Activated T-cell treated with anti-CD3 and anti-CD28 coated beads, Interleukin-2, amount 50 U/mL, for 1 hour (primary cell): Measurements from ENCODE around the gene SLC45A3.
A peak's percentile ranks its signal among the peaks of the same experiment; 100 is the strongest.
"Not testable (repeated sequence)": the region's sequence is repeated elsewhere in the genome, so short reads cannot be mapped to it uniquely, and the experiment has no call there.

ENCODE experiments used
- DNase-seq: peaks from one replicate; pipeline ENCODE4 v3.0.0-alpha.2; 2020

SLC45A3 gene

GRCh38 chr1:205666372-205667166 lies 13.7 kb downstream of the SLC45A3 start:
- no peak for DNase-seq

DNA sequence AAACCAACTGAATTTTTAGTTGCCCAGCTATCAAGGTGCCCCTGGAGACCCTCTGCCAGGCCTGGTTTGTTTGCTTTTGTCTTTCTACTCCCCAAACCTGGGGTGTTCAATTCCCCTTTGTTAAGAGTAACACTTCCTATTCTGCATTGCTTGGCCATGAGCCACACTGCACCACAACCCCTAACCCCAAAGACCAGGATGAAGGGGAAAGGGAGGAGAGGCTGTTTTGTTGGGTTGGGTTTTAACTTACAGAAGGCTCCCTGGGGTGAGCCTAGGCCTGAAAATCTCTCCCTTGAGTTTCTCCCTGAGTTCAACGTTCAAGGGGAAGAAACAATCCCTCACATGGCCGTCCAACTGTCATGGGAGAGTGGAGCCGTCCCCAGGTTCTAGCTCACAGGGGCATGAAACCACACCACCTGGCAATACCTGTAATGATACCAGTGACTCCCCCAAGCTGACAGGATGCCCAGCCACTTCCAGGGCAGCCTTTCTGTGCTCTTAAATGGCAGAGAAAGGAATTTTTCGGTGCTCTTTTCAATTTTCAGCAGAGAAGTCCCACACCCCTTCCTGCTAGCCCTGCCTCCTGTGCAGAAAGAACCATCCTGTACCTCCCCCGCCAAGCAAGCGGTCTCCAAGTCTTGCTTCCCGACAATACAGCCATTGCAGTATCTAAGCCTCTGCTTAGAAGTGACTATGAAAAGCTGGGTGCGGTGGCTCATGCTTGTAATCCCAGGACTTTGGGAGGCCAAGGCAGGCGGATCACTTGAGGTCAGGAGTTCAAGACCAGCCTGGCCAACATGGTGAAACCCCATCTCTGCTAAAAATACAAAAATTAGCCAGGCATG lies 14.9 kb downstream of the SLC45A3 start:
- DNase-seq, result no peak

- no peak for DNase-seq
These were observed 15.8 kb downstream of the SLC45A3 start for GRCh38 chr1:205664399-205665017.

- DNase-seq, result no peak
These were observed 16.9 kb downstream of the SLC45A3 start for GRCh38 chr1:205663286-205663936.

- no peak for DNase-seq
These were observed 17.5 kb downstream of the SLC45A3 start for GRCh38 chr1:205662791-205663190.

- no peak for DNase-seq
These were observed 18.1 kb downstream of the SLC45A3 start for GRCh38 chr1:205662135-205662738.

GRCh38 chr1:205661429-205662134 lies 18.7 kb downstream of the SLC45A3 start:
- DNase-seq, result no peak

GRCh38 chr1:205660361-205660760 lies 19.9 kb downstream of the SLC45A3 start:
- DNase-seq, result no peak

DNA sequence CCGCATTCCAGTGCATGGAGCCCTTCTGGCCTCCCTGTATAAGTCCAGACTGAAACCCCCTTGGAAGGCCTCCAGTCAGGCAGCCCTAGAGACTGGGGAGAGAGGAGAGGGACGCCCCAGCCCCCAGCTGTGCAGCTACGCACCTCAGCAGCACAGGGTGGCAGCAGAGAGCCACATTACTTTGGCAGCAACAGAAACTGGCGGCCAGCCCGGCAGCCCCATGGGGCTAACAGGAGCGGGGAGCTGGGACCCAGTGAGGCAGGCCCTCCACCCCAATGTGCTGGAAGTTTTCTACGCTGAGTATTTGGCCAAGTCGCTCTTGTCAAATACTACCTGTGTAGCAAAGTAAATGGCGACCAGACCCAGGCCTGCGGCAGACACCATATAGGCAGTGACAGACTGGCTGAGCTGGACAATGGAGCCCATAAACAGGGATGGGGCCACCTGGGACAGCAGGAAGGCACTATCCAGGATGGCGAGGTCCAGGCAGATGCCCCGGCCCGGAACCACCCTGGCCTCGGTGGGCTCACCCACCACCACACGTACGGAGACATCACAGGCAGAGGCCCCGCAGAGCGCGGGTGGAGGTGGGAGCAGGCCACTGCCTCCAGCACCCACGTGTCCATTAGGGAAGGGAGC lies 21.2 kb downstream of the SLC45A3 start:
- peak; percentile 81 for DNase-seq

DNA sequence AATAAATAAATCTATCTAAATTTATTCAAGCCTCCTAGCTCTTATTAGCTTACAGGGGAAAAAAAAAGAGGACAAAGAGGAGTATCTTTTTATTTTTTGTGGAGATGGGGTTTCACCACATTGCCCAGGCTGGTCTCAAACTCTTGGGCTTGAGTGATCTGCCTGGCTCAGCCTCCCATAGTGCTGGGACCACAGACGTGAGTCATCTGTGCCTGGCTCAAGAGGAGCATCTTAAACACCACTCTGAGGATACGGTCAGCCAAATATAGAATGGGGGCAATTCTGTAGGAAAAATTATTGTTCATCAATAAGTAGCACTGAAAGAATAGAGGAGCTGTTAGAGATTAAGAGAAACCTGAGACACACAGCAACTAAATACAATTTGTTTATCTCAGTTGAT lies 24.1 kb downstream of the SLC45A3 start:
- no peak for DNase-seq

GRCh38 chr1:205652984-205653383 lies 27.3 kb downstream of the SLC45A3 start:
- DNase-seq, result no peak

DNA sequence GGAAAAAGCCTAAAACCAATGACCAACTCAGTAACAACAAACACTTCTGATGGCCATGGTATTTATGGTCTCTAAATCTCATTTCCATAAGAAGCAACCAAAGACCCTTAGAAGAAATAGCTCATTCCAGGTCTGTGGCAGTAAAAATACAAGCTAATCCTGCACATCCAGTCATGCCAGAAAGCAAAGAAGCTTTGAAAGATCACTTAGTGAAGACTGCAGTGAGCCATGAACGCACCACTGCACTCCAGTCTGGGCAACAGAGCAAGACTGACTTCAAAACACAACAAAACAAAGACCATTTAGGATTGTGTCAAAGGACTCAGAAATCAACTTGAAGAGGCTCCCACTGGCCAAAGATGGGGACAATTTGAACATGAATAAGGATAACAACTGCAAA lies 30.1 kb downstream of the SLC45A3 start:
- DNase-seq, result no peak

DNA sequence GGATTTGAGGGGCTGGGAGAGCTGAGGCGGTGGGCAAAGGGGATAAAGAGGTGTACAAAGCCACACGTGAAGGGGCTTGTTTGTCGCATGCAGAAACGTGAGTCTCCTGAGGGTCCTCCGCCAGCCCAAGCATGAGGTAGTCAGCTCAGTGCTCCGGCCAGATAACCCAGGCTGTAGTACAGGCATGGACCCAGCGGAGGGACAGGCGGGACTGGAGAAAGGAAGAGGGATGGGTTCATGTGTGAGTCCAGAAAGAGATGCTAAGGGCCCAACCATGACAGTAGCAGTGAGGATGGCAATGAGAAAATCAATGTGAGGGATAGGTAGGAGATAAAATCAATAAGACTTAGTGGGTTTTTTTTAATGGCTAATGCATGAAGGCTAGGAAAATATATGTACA lies 34.8 kb downstream of the SLC45A3 start:
- DNase-seq, result no peak

DNA sequence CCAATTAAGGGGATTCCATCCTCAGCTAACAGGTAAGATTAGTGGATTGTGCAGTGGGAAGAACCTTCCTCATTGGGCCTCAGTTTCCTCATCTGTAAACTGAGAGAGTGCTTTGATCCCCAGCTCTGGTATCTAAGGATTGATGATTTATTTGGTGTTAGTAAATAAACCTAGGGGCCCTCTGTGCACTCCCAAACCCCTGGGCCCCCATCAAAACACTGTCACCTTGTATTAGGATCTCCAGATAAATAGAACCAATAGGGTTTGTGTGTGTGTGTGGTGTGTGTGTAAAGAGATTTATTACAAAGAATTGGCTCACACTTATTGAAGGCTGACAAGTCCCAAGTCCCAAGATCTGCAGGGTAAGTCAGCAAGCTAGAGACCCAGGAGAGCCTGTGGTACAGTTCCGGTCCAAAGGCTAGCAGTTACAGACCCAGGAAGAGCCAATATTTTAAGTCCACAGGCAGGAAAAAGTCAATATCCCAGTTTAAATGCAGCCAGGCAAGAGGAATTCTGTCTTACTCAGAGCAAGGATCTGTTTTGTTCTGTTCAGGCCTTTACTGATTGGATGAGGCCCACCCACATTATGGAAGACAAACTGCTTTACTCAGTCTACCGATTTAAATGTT lies 37.5 kb downstream of the SLC45A3 start:
- DNase-seq, result no peak

DNA sequence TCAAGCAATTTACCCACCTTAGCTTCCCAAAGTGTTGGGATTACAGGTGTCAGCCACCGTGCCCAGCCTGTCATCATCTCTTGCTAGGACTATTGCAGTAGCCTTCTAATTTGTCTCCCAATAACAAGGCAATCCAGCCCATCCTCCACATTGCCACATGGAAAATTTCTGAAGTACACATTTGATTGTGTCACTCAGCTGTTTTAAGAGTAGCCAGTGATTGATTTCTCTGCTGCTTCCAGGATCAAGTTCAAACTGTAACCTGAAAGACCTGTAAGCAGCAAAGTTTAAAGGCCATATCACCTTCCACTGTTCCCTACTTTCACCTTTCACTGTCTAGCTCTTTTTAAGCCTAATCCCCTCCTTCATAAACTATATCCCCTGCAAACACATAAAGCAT lies 40.7 kb downstream of the SLC45A3 start:
- no peak for DNase-seq

DNA sequence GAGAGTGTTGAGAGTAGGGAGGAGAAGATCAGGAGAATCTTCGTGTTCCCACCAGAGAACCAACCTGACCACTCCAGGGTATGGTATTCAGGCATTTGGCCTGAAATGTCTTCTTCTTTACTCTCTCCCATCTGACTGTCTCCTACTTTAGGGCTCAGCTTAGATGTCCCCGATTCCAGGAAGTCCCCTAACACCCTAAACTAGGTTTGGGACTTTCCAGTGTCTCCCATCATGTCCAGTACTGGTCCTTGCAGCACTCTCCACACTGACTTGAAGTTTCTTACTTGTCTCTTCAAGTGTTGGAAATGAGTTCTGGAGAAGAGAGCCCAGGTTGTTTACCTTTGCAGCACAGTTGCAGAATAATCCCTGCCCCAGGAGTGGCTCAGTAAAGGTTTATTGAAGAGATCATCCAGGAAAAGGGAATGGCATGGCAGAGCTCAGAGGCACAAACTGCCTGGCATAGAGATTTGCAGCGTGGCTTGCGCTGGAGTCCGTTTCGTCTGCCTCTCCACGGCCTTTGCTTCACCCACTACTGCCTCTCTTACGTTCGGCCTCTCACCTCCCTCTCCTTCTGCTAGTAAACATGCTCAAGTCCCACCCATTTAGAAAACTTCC lies 42.3 kb downstream of the SLC45A3 start:
- no peak for DNase-seq

- DNase-seq, result no peak
These were observed 43.6 kb downstream of the SLC45A3 start for GRCh38 chr1:205636732-205637131.

DNA sequence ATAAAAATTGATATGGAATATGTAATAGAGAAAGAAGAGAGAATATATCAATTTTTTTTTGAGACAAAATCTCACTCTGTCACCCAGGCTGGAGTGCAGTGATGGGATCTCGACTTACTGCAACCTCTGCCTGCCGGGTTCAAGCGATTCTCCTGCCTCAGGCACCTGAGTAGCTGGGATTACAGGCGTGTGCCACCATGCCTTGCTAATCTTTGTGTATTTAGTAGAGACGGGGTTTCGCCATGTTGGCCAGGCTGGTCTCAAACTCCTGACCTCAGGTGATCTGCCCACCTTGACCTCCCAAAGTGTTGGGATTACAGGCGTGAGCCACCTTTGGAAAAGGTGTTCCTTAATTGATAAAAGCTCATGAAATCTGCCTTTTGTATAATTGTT lies 44.2 kb downstream of the SLC45A3 start:
- DNase-seq, result not testable (repeated sequence)

- no peak for DNase-seq
These were observed 46.8 kb downstream of the SLC45A3 start for GRCh38 chr1:205633421-205633976.

GRCh38 chr1:205632669-205633169 lies 47.6 kb downstream of the SLC45A3 start:
- no peak for DNase-seq
